SK-N-DZ (cell line): ENCODE measurements around the gene RIMS4.
"Not testable (repeated sequence)": the region's sequence is repeated elsewhere in the genome, so short reads cannot be mapped to it uniquely, and the experiment has no call there.

Source experiments
- DNase-seq: peaks from one replicate; pipeline ENCODE4 v3.0.0-alpha.2; 2015; ENCODE audit warnings: low spot score

Gene RIMS4

GRCh38 chr20:44830995-44831394 lies 20.6 kb upstream of the RIMS4 start:
- DNase-seq, result no peak

GRCh38 chr20:44830523-44830922 lies 20.2 kb upstream of the RIMS4 start:
- no peak for DNase-seq

- DNase-seq, result no peak
These were observed 19.3 kb upstream of the RIMS4 start for GRCh38 chr20:44829688-44830087.

- no peak for DNase-seq
These were observed 18.3 kb upstream of the RIMS4 start for GRCh38 chr20:44828640-44829039.

GRCh38 chr20:44827401-44827800 lies 17.1 kb upstream of the RIMS4 start:
- DNase-seq, result no peak

GRCh38 chr20:44821576-44821975 lies 11.2 kb upstream of the RIMS4 start:
- DNase-seq, result not testable (repeated sequence)

- DNase-seq, result no peak
These were observed 9.6 kb upstream of the RIMS4 start for GRCh38 chr20:44819936-44820335.

- DNase-seq, result no peak
These were observed 7.0 kb upstream of the RIMS4 start for GRCh38 chr20:44817143-44817910.

GRCh38 chr20:44814937-44815336 lies 4.6 kb upstream of the RIMS4 start:
- DNase-seq, result no peak

GRCh38 chr20:44811150-44811685 lies 872 bp upstream of the RIMS4 start:
- DNase-seq, result no peak

GRCh38 chr20:44810061-44810390 lies 320 bp downstream of the RIMS4 start:
- DNase-seq, result no peak

GRCh38 chr20:44809380-44810060 lies 826 bp downstream of the RIMS4 start:
- no peak for DNase-seq

- no peak for DNase-seq
These were observed 2.7 kb downstream of the RIMS4 start for GRCh38 chr20:44807684-44808056.

- no peak for DNase-seq
These were observed 3.2 kb downstream of the RIMS4 start for GRCh38 chr20:44807051-44807683.

- DNase-seq, result peak; percentile 99
These were observed 4.2 kb downstream of the RIMS4 start for GRCh38 chr20:44805979-44806620.

GRCh38 chr20:44805335-44805978 lies 4.9 kb downstream of the RIMS4 start:
- no peak for DNase-seq

- peak; percentile 95 for DNase-seq
These were observed 6.9 kb downstream of the RIMS4 start for GRCh38 chr20:44803383-44803941.

GRCh38 chr20:44802702-44803101 lies 7.6 kb downstream of the RIMS4 start:
- DNase-seq, result no peak

GRCh38 chr20:44800391-44801046 lies 9.8 kb downstream of the RIMS4 start:
- no peak for DNase-seq

GRCh38 chr20:44799691-44800090 lies 10.7 kb downstream of the RIMS4 start:
- DNase-seq, result no peak
